Naive thymus-derived CD4-positive, alpha-beta T cell (primary cell): ENCODE data around the gene COPG2. TPM values are rescaled to one million over a fixed set of nuclear protein-coding genes. Genes with fewer than 3 reads are reported as not detected.
A peak's percentile ranks its signal among the peaks of the same experiment; 100 is the strongest.
"Not testable (repeated sequence)": the region's sequence is repeated elsewhere in the genome, so short reads cannot be mapped to it uniquely, and the experiment has no call there.

Experiments used
- ATAC-seq: fragments of 150-1000 bp; cut with Tn5 transposase; 2 replicates; pipeline ENCODE4 v1.10.0; 2021; ENCODE audit warnings: mild to moderate bottlenecking, moderate library complexity
- CTCF ChIA-PET: fragments of 350-600 bp; sonication (Branson Sonifier 250); formaldehyde crosslinking; loops from one replicate; lab custom pipeline; 2021; ENCODE audit warnings: antibody characterized with exemption; lab: Charles Lee
- POLR2A ChIA-PET: fragments of 350-600 bp; sonication (Branson Sonifier 250); formaldehyde crosslinking; loops from one replicate; lab custom pipeline; 2021; ENCODE audit warnings: antibody characterized with exemption, inconsistent platforms; lab: Charles Lee
- DNase-seq, 9 donors: peaks; one replicate each; pipeline versions ENCODE4 v3.0.0 to v3.0.0-alpha.2; 2020 to 2022; ENCODE audit warnings: mixed read lengths in 1 of 9
- H3K27ac ChIP-seq: one replicate; pipeline ENCODE4 v1.7.0; 2013; ENCODE audit warnings: mild to moderate bottlenecking, low read depth, low read length, moderate library complexity
- H3K27me3 ChIP-seq, 2 donors: one replicate each; pipeline ENCODE4 v1.7.0; 2013; ENCODE audit warnings: low read length in 2 of 2, mild to moderate bottlenecking in 2 of 2, moderate library complexity in 2 of 2; ENCODE audit not compliant: control insufficient read depth in 2 of 2, insufficient read depth in 2 of 2
- H3K36me3 ChIP-seq, 3 experiments: 1 replicate in 2 of 3; 2 replicates in 1 of 3; pipeline ENCODE4 v1.7.0; 2013; ENCODE audit warnings: low read length in 3 of 3, mild to moderate bottlenecking in 3 of 3, moderate library complexity in 1 of 3; ENCODE audit not compliant: insufficient read depth in 3 of 3, control insufficient read depth in 2 of 3
- H3K4me1 ChIP-seq, 2 donors: one replicate each; pipeline ENCODE4 v1.7.0; 2013; ENCODE audit warnings: low read length in 2 of 2, mild to moderate bottlenecking in 2 of 2, moderate library complexity in 1 of 2; ENCODE audit not compliant: control insufficient read depth in 2 of 2, insufficient read depth in 2 of 2
- H3K4me3 ChIP-seq: 2 replicates; pipeline ENCODE4 v1.7.0; 2013; ENCODE audit warnings: mild to moderate bottlenecking, low read length
- H3K9me3 ChIP-seq, 3 experiments: 1 replicate in 2 of 3; 2 replicates in 1 of 3; pipeline ENCODE4 v1.7.0; 2013; ENCODE audit warnings: low read length in 3 of 3; ENCODE audit not compliant: control insufficient read depth in 2 of 3
- H3K27ac Mint-ChIP-seq, 9 donors: one replicate each; pipeline ENCODE4 v1.8.0; 2020 to 2022; ENCODE audit warnings: mixed read lengths in 9 of 9, mild to moderate bottlenecking in 8 of 9, moderate library complexity in 5 of 9, inconsistent platforms in 2 of 9
- H3K27me3 Mint-ChIP-seq, 5 donors: one replicate each; pipeline ENCODE4 v1.8.0; 2021 to 2022; ENCODE audit warnings: mixed read lengths in 5 of 5, mild to moderate bottlenecking in 1 of 5
- H3K36me3 Mint-ChIP-seq, 5 donors: one replicate each; pipeline ENCODE4 v1.8.0; 2020 to 2022; ENCODE audit warnings: mixed read lengths in 5 of 5, mild to moderate bottlenecking in 3 of 5, inconsistent platforms in 1 of 5
- H3K4me1 Mint-ChIP-seq, 7 donors: one replicate each; pipeline ENCODE4 v1.8.0; 2020 to 2022; ENCODE audit warnings: mixed read lengths in 7 of 7, mild to moderate bottlenecking in 3 of 7, inconsistent platforms in 1 of 7
- H3K4me3 Mint-ChIP-seq, 10 donors: one replicate each; pipeline ENCODE4 v1.8.0; 2020 to 2022; ENCODE audit warnings: mild to moderate bottlenecking in 10 of 10, mixed read lengths in 10 of 10, moderate library complexity in 6 of 10, inconsistent platforms in 2 of 10
- H3K9me3 Mint-ChIP-seq, 11 donors: one replicate each; pipeline ENCODE4 v1.8.0; 2020 to 2022; ENCODE audit warnings: mixed read lengths in 11 of 11, mild to moderate bottlenecking in 4 of 11, inconsistent platforms in 1 of 11, moderate library complexity in 1 of 11
- intact Hi-C, 2 donors: fragments of 100-400 bp; cut with micrococcal nuclease; formaldehyde crosslinking; loops; one replicate each; pipeline ENCODE4 v1.15.1; 2023
- polyA plus RNA-seq, 2 donors: library from polyadenylated mRNA; unstranded; fragments of 300-500 nt; fragmentation: Illumina TruSeq; gene quantifications; one replicate each; pipeline ENCODE4 v1.2.3, GENCODE V29; 2021
- total RNA-seq, 6 experiments: library from RNA in 5 of 6; stranded (reverse) in 5 of 6; gene quantifications; 1 replicate in 5 of 6; 2 replicates in 1 of 6; pipeline ENCODE4 v1.2.3 and lab custom pipeline; 2021 to 2026

COPG2 gene
- total and polyA plus RNA-seq, 7 experiments from 2014 or later: 2.6 to 12.4 (median 8.3) TPM

GRCh38 chr7:130615583-130615982 lies 53.0 kb downstream of the COPG2 start:
- peaks cover 10 to 69% (median 47%) of the 10 kb centered on the region in 5 donors for H3K36me3 Mint-ChIP-seq
- POLR2A ChIA-PET: interaction anchor here (0.6 kb wide), 1 partner anchor 388 kb away, joined by 3 read pairs; no protein-coding TSS in a partner anchor

GRCh38 chr7:130614449-130614848 lies 54.1 kb downstream of the COPG2 start:
- Histone ChIP-seq H3K4me1 (no peaks in the 10 kb centered on the region), H3K9me3 (no peaks in the 10 kb centered on the region), H3K4me3 (no peak overlapping the region), H3K36me3 (peaks cover 0 to 35% (median 0%) of the 10 kb centered on the region in 3 experiments), H3K27ac (no peak overlapping the region), H3K27me3 (no peaks in the 10 kb centered on the region)
- intact Hi-C loops: no loop called here
- H3K36me3 Mint-ChIP-seq: peaks cover 19 to 74% (median 58%) of the 10 kb centered on the region in 5 donors
- DNase-seq: no peak
- H3K4me3 Mint-ChIP-seq: no peak overlapping the region
- H3K27ac Mint-ChIP-seq: no peak overlapping the region
- H3K9me3 Mint-ChIP-seq: peaks cover 0 to 13% (median 0%) of the 10 kb centered on the region in 11 donors
- POLR2A ChIA-PET: interaction anchor here (0.6 kb wide), 1 partner anchor 867 kb away, joined by 3 read pairs; no protein-coding TSS in a partner anchor
- CTCF ChIA-PET: interaction anchor here (0.5 kb wide), 1 partner anchor 397 kb away, joined by 3 read pairs; no protein-coding TSS in a partner anchor
- H3K27me3 Mint-ChIP-seq: no peaks in the 10 kb centered on the region
- no peaks in the 10 kb centered on the region for H3K4me1 Mint-ChIP-seq
- no peak for ATAC-seq

More at GRCh38 chr7:130615583-130615982, 53.0 kb downstream of the COPG2 start:
- DNase-seq (no peak), ATAC-seq (no peak)
- H3K36me3 ChIP-seq: peaks cover 0 to 28% (median 0%) of the 10 kb centered on the region in 3 experiments
- no peaks in the 10 kb centered on the region for H3K9me3 ChIP-seq
- H3K27me3 Mint-ChIP-seq: no peaks in the 10 kb centered on the region
- CTCF ChIA-PET: no interaction called here
- H3K4me3 Mint-ChIP-seq: no peak overlapping the region
- no peak overlapping the region for H3K27ac ChIP-seq
- intact Hi-C loops: no loop called here
- no peak overlapping the region for H3K4me3 ChIP-seq
- H3K27me3 ChIP-seq: no peaks in the 10 kb centered on the region
- no peaks in the 10 kb centered on the region for H3K4me1 ChIP-seq
- no peaks in the 10 kb centered on the region for H3K4me1 Mint-ChIP-seq
- peaks cover 0 to 13% (median 0%) of the 10 kb centered on the region in 11 donors for H3K9me3 Mint-ChIP-seq
- peak overlapping the region in 1 of 9 donors; percentile 32 for H3K27ac Mint-ChIP-seq

- Histone ChIP-seq H3K4me3 (no peak overlapping the region), H3K27ac (no peak overlapping the region), H3K36me3 (peaks cover 0 to 57% (median 0%) of the 10 kb centered on the region in 3 experiments), H3K9me3 (no peaks in the 10 kb centered on the region), H3K27me3 (no peaks in the 10 kb centered on the region), H3K4me1 (no peaks in the 10 kb centered on the region)
- peaks cover 0 to 20% (median 4%) of the 10 kb centered on the region in 11 donors for H3K9me3 Mint-ChIP-seq
- H3K27me3 Mint-ChIP-seq: no peaks in the 10 kb centered on the region
- DNase-seq (no peak), ATAC-seq (no peak)
- intact Hi-C loops: no loop called here
- no peak overlapping the region for H3K27ac Mint-ChIP-seq
- CTCF ChIA-PET: no interaction called here
- POLR2A ChIA-PET: no interaction called here
- no peak overlapping the region for H3K4me3 Mint-ChIP-seq
- peaks cover 0 to under 1% (median 0%) of the 10 kb centered on the region in 7 donors for H3K4me1 Mint-ChIP-seq
- peaks cover 24 to 88% (median 70%) of the 10 kb centered on the region in 5 donors for H3K36me3 Mint-ChIP-seq
Measured at GRCh38 chr7:130611218-130611617, 57.3 kb downstream of the COPG2 start.

- peaks cover 29 to 85% (median 73%) of the 10 kb centered on the region in 5 donors for H3K36me3 Mint-ChIP-seq
- H3K4me1 Mint-ChIP-seq, H3K4me3 ChIP-seq, H3K4me1 ChIP-seq, H3K27me3 ChIP-seq, ATAC-seq, CTCF ChIA-PET, H3K4me3 Mint-ChIP-seq, intact Hi-C loops, H3K27me3 Mint-ChIP-seq, H3K9me3 ChIP-seq, POLR2A ChIA-PET, H3K27ac ChIP-seq, H3K27ac Mint-ChIP-seq, DNase-seq: not testable (repeated sequence)
- peaks cover 0 to 43% (median 0%) of the 10 kb centered on the region in 3 experiments for H3K36me3 ChIP-seq
- peaks cover 0 to 25% (median 4%) of the 10 kb centered on the region in 11 donors for H3K9me3 Mint-ChIP-seq
Measured at GRCh38 chr7:130607066-130607465, 61.5 kb downstream of the COPG2 start.

- Mint-ChIP-seq H3K27me3 (no peaks in the 10 kb centered on the region), H3K36me3 (peaks cover 25 to 84% (median 74%) of the 10 kb centered on the region in 5 donors), H3K4me1 (peaks cover 0 to 3% (median 0%) of the 10 kb centered on the region in 7 donors), H3K9me3 (peaks cover 0 to 25% (median 4%) of the 10 kb centered on the region in 11 donors), H3K27ac (no peak overlapping the region), H3K4me3 (no peak overlapping the region)
- POLR2A ChIA-PET: no interaction called here
- no peak overlapping the region for H3K4me3 ChIP-seq
- no peak for ATAC-seq
- no peaks in the 10 kb centered on the region for H3K4me1 ChIP-seq
- CTCF ChIA-PET: no interaction called here
- H3K36me3 ChIP-seq: peaks cover 0 to 34% (median 0%) of the 10 kb centered on the region in 3 experiments
- no peak for DNase-seq
- no peaks in the 10 kb centered on the region for H3K27me3 ChIP-seq
- intact Hi-C loops: no loop called here
- H3K27ac ChIP-seq: no peak overlapping the region
- H3K9me3 ChIP-seq: no peaks in the 10 kb centered on the region
Measured at GRCh38 chr7:130606161-130606560, 62.4 kb downstream of the COPG2 start.

GRCh38 chr7:130598056-130598455 lies 70.5 kb downstream of the COPG2 start:
- no peak overlapping the region for H3K27ac Mint-ChIP-seq
- POLR2A ChIA-PET: no interaction called here
- DNase-seq (no peak), ATAC-seq (no peak)
- no peaks in the 10 kb centered on the region for H3K4me1 Mint-ChIP-seq
- no peaks in the 10 kb centered on the region for H3K27me3 Mint-ChIP-seq
- H3K4me1 ChIP-seq: no peaks in the 10 kb centered on the region
- no peaks in the 10 kb centered on the region for H3K36me3 ChIP-seq
- no peak overlapping the region for H3K27ac ChIP-seq
- CTCF ChIA-PET: interaction anchor here (0.6 kb wide), 1 partner anchor 13 kb away, joined by 3 read pairs; no protein-coding TSS in a partner anchor
- peaks cover 0 to 31% (median 20%) of the 10 kb centered on the region in 5 donors for H3K36me3 Mint-ChIP-seq
- H3K4me3 Mint-ChIP-seq: no peak overlapping the region
- peaks cover 0 to 2% (median 0%) of the 10 kb centered on the region in 11 donors for H3K9me3 Mint-ChIP-seq
- intact Hi-C loops: no loop called here
- H3K4me3 ChIP-seq: no peak overlapping the region
- H3K27me3 ChIP-seq: no peaks in the 10 kb centered on the region
- H3K9me3 ChIP-seq: no peaks in the 10 kb centered on the region

GRCh38 chr7:130595986-130596385 lies 72.6 kb downstream of the COPG2 start:
- intact Hi-C loops: no loop called here
- Histone ChIP-seq H3K27ac (no peak overlapping the region), H3K36me3 (no peaks in the 10 kb centered on the region), H3K27me3 (no peaks in the 10 kb centered on the region), H3K4me3 (no peak overlapping the region), H3K9me3 (no peaks in the 10 kb centered on the region), H3K4me1 (no peaks in the 10 kb centered on the region)
- H3K9me3 Mint-ChIP-seq: no peaks in the 10 kb centered on the region
- no peaks in the 10 kb centered on the region for H3K4me1 Mint-ChIP-seq
- POLR2A ChIA-PET: no interaction called here
- H3K4me3 Mint-ChIP-seq: no peak overlapping the region
- H3K27ac Mint-ChIP-seq: no peak overlapping the region
- CTCF ChIA-PET: no interaction called here
- H3K36me3 Mint-ChIP-seq: peaks cover 0 to 15% (median 6%) of the 10 kb centered on the region in 5 donors
- no peaks in the 10 kb centered on the region for H3K27me3 Mint-ChIP-seq
- ATAC-seq (no peak), DNase-seq (no peak)
